Measurements from ENCODE around the gene RPS6KA2. TPM values are rescaled to one million over a fixed set of nuclear protein-coding genes. Genes with fewer than 3 reads are reported as not detected.

RPS6KA2 gene
- total and polyA plus RNA-seq, 2 donors (not counting 3 experiments of a cell fraction or from before 2014, with no cell fraction given): 54.5 to 75.8 TPM

DNA sequence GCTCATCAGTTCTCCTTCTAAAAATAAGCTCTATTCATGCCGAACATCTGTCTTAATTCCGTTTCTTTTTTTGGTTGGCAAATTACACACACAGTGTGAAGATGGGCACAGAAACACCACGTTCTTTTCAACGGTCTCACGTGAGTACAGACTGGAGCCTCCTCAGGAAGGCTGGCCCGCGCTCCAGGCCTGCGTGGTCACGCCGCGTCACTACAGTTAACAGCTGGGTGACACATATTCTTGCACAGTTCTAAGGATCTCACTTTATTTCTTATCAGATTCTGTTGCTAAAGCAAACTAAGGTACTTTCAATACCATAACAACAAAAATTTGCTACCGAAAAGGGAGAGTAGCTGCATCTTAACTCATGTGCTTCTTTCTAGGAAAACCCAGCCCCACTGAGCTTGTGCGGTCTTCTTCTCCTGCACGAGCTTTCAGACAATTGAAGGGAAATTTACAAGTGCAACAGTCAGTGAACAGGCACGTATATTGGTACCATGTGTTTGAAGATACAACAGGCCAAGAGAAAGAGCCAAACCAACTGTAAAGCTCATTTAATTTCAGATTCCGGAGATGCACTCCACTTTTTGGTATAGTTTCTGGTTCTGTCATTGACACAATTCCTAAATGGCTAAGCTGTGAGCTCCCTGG lies 188.7 kb downstream of the RPS6KA2 start:
- intact Hi-C loops (cut with micrococcal nuclease): no loop called here
- Histone ChIP-seq H3K4me2 (ENCODE audit: insufficient read depth, low read length) (no peak overlapping the region), H3K79me2 (ENCODE audit: control insufficient read depth, insufficient read depth, low read length) (no peaks in the 10 kb centered on the region), H3K9ac (replicated peaks; ENCODE audit: extremely low read depth, insufficient read depth, low read length) (no peak overlapping the region), H2AFZ (ENCODE audit: low read depth, low read length) (no peak overlapping the region), H3K9me1 (replicated peaks; ENCODE audit: control insufficient read depth, extremely low read depth, insufficient read depth, low read length) (no peaks in the 10 kb centered on the region), H3K4me3 (replicated peaks in 1 of 3; ENCODE audit: insufficient read depth in 1 of 3, low read depth in 1 of 3, low read length in 3 of 3) (no peak overlapping the region), H4K20me1 (replicated peaks; ENCODE audit: control insufficient read depth, extremely low read depth, insufficient read depth, low read length) (no peaks in the 10 kb centered on the region), H3K27me3 (ENCODE audit: control insufficient read depth in 2 of 2, insufficient read depth in 2 of 2, low read length in 2 of 2) (no peaks in the 10 kb centered on the region), H3K4me1 (ENCODE audit: control insufficient read depth, extremely low read depth, insufficient read depth, low read length) (peaks cover 10% of the 10 kb centered on the region), H3K27ac (ENCODE audit: insufficient read depth, low read depth, low read length) (no peak overlapping the region), H3K36me3 (ENCODE audit: control insufficient read depth in 2 of 2, extremely low read depth in 1 of 2, insufficient read depth in 2 of 2, low read length in 2 of 2) (peaks cover 0 to 8% of the 10 kb centered on the region in 2 experiments), H3K9me3 (replicated peaks; ENCODE audit: control insufficient read depth, insufficient read depth, low read length) (no peaks in the 10 kb centered on the region)
- CTCF ChIA-PET: interaction anchor here (0.9 to 1.9 kb wide), 3 partner anchors 14 to 57 kb away, joined by 3 to 5 read pairs (median 3); no protein-coding TSS in a partner anchor
- TF ChIP-seq EZH2 (IDR thresholded peaks at IDR 0.05; ENCODE audit: borderline replicate concordance, low read depth, low read length, severe bottlenecking) (no peak), GATA2 (IDR thresholded peaks at IDR 0.05; ENCODE audit: insufficient read depth, insufficient read length, low read depth, low read length) (no peak), FOS (IDR thresholded peaks at IDR 0.05; ENCODE audit: borderline replicate concordance, insufficient read depth, low read length) (no peak), POLR2A (IDR thresholded peaks at IDR 0.05; ENCODE audit: low read depth, low read length) (no peak), MYC (IDR thresholded peaks at IDR 0.05; ENCODE audit: low read depth, low read length) (no peak), POLR2AphosphoS5 (IDR thresholded peaks at IDR 0.05; ENCODE audit: insufficient read depth, low read depth, low read length) (no peak), JUN (IDR thresholded peaks at IDR 0.05; ENCODE audit: borderline replicate concordance, insufficient read depth, insufficient read length, low read depth) (no peak)
- TF ChIP-seq, protein P1, sequence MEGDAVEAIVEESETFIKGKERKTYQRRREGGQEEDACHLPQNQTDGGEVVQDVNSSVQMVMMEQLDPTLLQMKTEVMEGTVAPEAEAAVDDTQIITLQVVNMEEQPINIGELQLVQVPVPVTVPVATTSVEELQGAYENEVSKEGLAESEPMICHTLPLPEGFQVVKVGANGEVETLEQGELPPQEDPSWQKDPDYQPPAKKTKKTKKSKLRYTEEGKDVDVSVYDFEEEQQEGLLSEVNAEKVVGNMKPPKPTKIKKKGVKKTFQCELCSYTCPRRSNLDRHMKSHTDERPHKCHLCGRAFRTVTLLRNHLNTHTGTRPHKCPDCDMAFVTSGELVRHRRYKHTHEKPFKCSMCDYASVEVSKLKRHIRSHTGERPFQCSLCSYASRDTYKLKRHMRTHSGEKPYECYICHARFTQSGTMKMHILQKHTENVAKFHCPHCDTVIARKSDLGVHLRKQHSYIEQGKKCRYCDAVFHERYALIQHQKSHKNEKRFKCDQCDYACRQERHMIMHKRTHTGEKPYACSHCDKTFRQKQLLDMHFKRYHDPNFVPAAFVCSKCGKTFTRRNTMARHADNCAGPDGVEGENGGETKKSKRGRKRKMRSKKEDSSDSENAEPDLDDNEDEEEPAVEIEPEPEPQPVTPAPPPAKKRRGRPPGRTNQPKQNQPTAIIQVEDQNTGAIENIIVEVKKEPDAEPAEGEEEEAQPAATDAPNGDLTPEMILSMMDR (IDR thresholded peaks at IDR 0.05; ENCODE audit: extremely low read depth in 1 of 2, insufficient read depth in 1 of 2, low read depth in 1 of 2, low read length in 2 of 2): no peak
- TF ChIP-seq, protein P2, sequence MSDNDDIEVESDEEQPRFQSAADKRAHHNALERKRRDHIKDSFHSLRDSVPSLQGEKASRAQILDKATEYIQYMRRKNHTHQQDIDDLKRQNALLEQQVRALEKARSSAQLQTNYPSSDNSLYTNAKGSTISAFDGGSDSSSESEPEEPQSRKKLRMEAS (IDR thresholded peaks at IDR 0.05; ENCODE audit: insufficient read depth, insufficient read length): no peak
- dilution Hi-C loops (cut with MboI; ENCODE audit: extremely low pct_ligation_motif_present, low sequenced_read_pairs): no loop called here
- no peak for DNase-seq (ENCODE audit: low read depth, low spot score)
- FAIRE-seq: no peak
- POLR2A ChIA-PET: no interaction called here
- BruUV-seq (replicated peaks): no TSS peak

Measured in endothelial cell of umbilical vein (primary cell).